Heart right ventricle (tissue), 12 donors: Measurements from ENCODE around the gene SYT11. TPM values are rescaled to one million over a fixed set of nuclear protein-coding genes. Genes with fewer than 3 reads are reported as not detected.

Experiments
- polyA plus RNA-seq, 2 donors: library from polyadenylated mRNA; stranded (reverse); fragments of 200-250 nt; gene quantifications; one replicate each; pipeline ENCODE4 v1.2.3, GENCODE V29; 2013
- total RNA-seq, 10 donors: library from RNA; stranded (reverse); fragmentation: NEBNext Ultra II Directional in 3 of 10; extraction: Animal tissue kit (Norgen Biotek cat#: 25700) in 3 of 10; gene quantifications; one replicate each; pipeline versions ENCODE4 v1.2.1 to v1.2.4, GENCODE V29; 2021 to 2023
- donor health status: ischemic (EF 13 %, LVEDD 7.1; RV severe dilation, severe dysfunction).
- donor health status: healthy with polysubstance abuse.
- donor health status: DM: no; HTN: yes; CAD: no.
- donor health status: DM: no; HTN: no; CAD: no.
- donor health status: ischemic (EF 25% LVEDD 6.9; RV normal size, moderate dysfunction).
- donor health status: ischemic (EF 25% LVEDD 5.7; RV mildly dilated, moderate dysfunction).
- donor health status: healthy.
- donor health status: nonischemic (EF 11% LVEDD 7.7; RV severe dilation, severe dysfunction).
- donor health status: DM: yes; HTN: yes; CAD: no.
- donor health status: PGD.
- donor health status: ischemic (EF 29% LVEDD 5.4; RV normal size, mild dysfunction).
- donor health status: nonischemic (EF 23%, LVEDD 6.1; RV moderate dilation, normal function).

SYT11 gene
- total and polyA plus RNA-seq, 12 donors, result 1.8 to 19.4 (median 12.1) TPM

Other genes with a start within 250 kb of the SYT11 start
- 10 to 100 TPM; 14.8 to 20.3 (median 16.8) TPM for gene MSTO1, start 249.3 kb upstream of the SYT11 start, total RNA-seq
- gene MSTO1, start 249.3 kb upstream of the SYT11 start, polyA plus RNA-seq, result 10 to 100 TPM; 23.2 TPM
- 10 to 100 TPM; 61.4 to 85.1 (median 69.5) TPM for gene YY1AP1, start 170.8 kb upstream of the SYT11 start, total RNA-seq
- 10 to 100 TPM; 32.3 to 34.7 TPM for gene YY1AP1, start 170.8 kb upstream of the SYT11 start, polyA plus RNA-seq
- gene DAP3, start 170.5 kb upstream of the SYT11 start, total RNA-seq, result 100 to 1,000 TPM in 9 of 10 donors, 10 to 100 TPM in 1; 96.9 to 124 (median 113) TPM
- gene DAP3, start 170.5 kb upstream of the SYT11 start, polyA plus RNA-seq, result 100 to 1,000 TPM in 1 of 2 donors, 10 to 100 TPM in 1; 82.3 to 141 TPM
- gene GON4L, start 2.4 kb upstream of the SYT11 start, total RNA-seq, result 10 to 100 TPM; 21.6 to 30.7 (median 28.1) TPM
- 10 to 100 TPM in 1 of 2 donors, 1 to 10 TPM in 1; 8.8 to 25.5 TPM for gene GON4L, start 2.4 kb upstream of the SYT11 start, polyA plus RNA-seq
- 10 to 100 TPM; 12.8 to 32.3 (median 21.9) TPM for gene RIT1, start 51.8 kb downstream of the SYT11 start, total RNA-seq
- gene RIT1, start 51.8 kb downstream of the SYT11 start, polyA plus RNA-seq, result 10 to 100 TPM; 11.5 to 17.0 TPM
- 10 to 100 TPM; 17.6 to 30.3 (median 22.0) TPM for gene KHDC4, start 74.8 kb downstream of the SYT11 start, total RNA-seq
- 10 to 100 TPM; 14.3 to 33.8 TPM for gene KHDC4, start 74.8 kb downstream of the SYT11 start, polyA plus RNA-seq
- not detected for gene RXFP4, start 82.1 kb downstream of the SYT11 start, total RNA-seq
- gene RXFP4, start 82.1 kb downstream of the SYT11 start, polyA plus RNA-seq, result under 1 TPM in 1 of 2 donors, not detected in 1; 0.04 TPM
- 10 to 100 TPM; 48.6 to 79.8 (median 58.2) TPM for gene ARHGEF2, start 119.0 kb downstream of the SYT11 start, total RNA-seq
- gene ARHGEF2, start 119.0 kb downstream of the SYT11 start, polyA plus RNA-seq, result 10 to 100 TPM; 22.7 to 38.0 TPM
- gene SSR2, start 161.4 kb downstream of the SYT11 start, total RNA-seq, result 100 to 1,000 TPM in 2 of 10 donors, 10 to 100 TPM in 8; 70.3 to 124 (median 73.7) TPM
- gene SSR2, start 161.4 kb downstream of the SYT11 start, polyA plus RNA-seq, result 100 to 1,000 TPM in 1 of 2 donors, 10 to 100 TPM in 1; 66.1 to 322 TPM
- 10 to 100 TPM; 19.9 to 32.2 (median 26.2) TPM for gene UBQLN4, start 194.2 kb downstream of the SYT11 start, total RNA-seq
- gene UBQLN4, start 194.2 kb downstream of the SYT11 start, polyA plus RNA-seq, result 10 to 100 TPM; 15.7 to 19.7 TPM
- gene LAMTOR2, start 195.2 kb downstream of the SYT11 start, total RNA-seq, result 10 to 100 TPM; 49.4 to 64.9 (median 59.6) TPM
- 100 to 1,000 TPM in 1 of 2 donors, 10 to 100 TPM in 1; 94.3 to 105 TPM for gene LAMTOR2, start 195.2 kb downstream of the SYT11 start, polyA plus RNA-seq
- under 1 TPM in 1 of 10 donors, not detected in 9; 0.50 TPM for gene RAB25, start 201.6 kb downstream of the SYT11 start, total RNA-seq
- gene RAB25, start 201.6 kb downstream of the SYT11 start, polyA plus RNA-seq, result under 1 TPM in 1 of 2 donors, not detected in 1; 0.17 TPM
- gene MEX3A, start 222.9 kb downstream of the SYT11 start, total RNA-seq, result under 1 TPM; 0.09 to 0.31 (median 0.19) TPM
- gene MEX3A, start 222.9 kb downstream of the SYT11 start, polyA plus RNA-seq, result under 1 TPM; 0.17 to 0.29 TPM